GM12875 (cell line): ENCODE results near the gene ADPGK.

Experiments
- H3K4me3 ChIP-seq: one replicate; pipeline ENCODE4 v1.5.1; 2011; ENCODE audit warnings: low read depth, low read length, control low read depth
- CTCF ChIP-seq: IDR thresholded peaks from 2 replicates; pipeline ENCODE4 v1.5.1; 2011; ENCODE audit warnings: low read depth, mild to moderate bottlenecking, control low read depth, inconsistent platforms, low read length, moderate library complexity, borderline replicate concordance; ENCODE audit not compliant: insufficient read depth

The ADPGK gene

DNA sequence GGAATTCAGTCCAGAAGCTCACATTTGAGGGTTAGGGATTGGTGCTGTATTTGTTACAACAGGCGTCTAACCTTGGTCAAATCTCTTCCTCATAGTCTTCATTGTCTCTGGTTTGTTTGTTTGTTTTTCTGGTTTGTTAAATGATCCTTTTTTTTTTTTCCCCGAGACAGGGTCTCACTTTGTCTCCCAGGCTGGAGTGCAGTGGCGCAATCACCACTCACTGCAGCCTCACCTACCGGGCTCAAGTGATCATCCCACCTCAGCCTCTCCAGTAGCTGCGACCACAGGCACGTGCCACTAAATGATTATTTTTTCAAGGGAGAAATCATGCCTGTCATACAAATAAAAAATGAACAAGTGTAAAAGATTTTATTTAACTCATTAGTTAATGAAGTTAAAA lies 14.3 kb upstream of the ADPGK start:
- no peak overlapping the region for H3K4me3 ChIP-seq
- TF ChIP-seq CTCF: no peak

GRCh38 chr15:72797338-72797689 lies 13.8 kb upstream of the ADPGK start:
- no peak for TF ChIP-seq CTCF
- no peak overlapping the region for H3K4me3 ChIP-seq

GRCh38 chr15:72796515-72797337 lies 13.2 kb upstream of the ADPGK start:
- peak; percentile 76 for TF ChIP-seq CTCF
- peak overlapping the region; percentile 35 for H3K4me3 ChIP-seq

DNA sequence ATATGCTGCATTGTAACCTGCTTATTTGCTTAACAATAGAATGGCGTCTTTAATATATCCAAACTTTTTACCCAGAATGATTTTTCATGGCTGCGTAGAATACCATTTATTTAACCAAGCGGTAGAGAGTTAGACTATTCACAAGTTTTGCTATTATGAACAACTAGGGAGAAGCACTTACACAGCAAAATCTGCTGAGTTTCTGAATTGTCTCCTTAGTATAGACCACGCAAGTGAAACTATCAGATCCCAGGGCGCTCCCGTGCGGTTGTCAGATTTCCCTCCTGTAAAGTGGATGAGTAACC lies 12.6 kb upstream of the ADPGK start:
- no peak for TF ChIP-seq CTCF
- H3K4me3 ChIP-seq: no peak overlapping the region

DNA sequence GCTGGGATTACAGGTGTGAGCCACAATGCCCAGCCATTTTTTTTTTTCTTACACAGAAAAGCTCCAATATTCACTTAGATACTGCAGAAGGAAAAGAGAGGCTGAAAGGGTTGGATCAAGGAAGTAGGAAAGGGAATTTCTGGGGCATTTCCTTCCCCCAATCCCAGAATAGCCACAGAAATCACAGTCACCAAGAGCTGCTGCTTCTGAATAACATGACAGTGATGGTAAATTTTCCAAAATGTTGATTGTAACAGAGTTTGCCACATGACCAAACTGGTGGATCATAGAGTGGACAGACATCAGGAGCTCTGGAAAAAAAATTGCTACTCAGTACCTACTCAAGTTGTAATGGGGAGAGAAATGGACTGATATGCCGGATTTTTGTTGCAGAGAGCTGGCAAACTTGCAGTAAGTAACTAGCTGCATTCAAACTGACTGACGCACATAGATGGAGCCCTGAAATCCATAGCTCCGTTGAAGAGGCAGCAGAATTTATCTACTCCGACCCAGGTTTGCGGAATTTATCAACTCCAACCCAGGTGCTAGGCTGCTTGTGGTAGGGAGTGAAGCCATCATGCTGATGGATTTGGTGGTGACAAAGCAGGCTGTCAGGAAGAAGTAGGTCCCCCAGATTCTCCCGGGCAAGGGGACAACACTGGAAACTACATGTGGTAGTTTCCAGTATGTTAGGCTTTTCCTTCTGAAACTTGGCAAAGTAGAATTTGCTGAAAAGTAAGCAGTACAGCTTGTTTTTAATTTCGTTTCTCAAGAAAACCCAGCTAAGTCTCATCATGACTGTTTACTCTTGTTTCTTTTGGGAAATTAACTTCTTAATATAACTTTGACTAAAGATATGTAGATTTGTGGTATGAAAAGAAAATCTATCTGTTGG lies 10.5 kb upstream of the ADPGK start:
- no peak overlapping the region for H3K4me3 ChIP-seq
- no peak for TF ChIP-seq CTCF

- H3K4me3 ChIP-seq: no peak overlapping the region
- no peak for TF ChIP-seq CTCF
Observed at GRCh38 chr15:72792431-72792830, 8.9 kb upstream of the ADPGK start.

DNA sequence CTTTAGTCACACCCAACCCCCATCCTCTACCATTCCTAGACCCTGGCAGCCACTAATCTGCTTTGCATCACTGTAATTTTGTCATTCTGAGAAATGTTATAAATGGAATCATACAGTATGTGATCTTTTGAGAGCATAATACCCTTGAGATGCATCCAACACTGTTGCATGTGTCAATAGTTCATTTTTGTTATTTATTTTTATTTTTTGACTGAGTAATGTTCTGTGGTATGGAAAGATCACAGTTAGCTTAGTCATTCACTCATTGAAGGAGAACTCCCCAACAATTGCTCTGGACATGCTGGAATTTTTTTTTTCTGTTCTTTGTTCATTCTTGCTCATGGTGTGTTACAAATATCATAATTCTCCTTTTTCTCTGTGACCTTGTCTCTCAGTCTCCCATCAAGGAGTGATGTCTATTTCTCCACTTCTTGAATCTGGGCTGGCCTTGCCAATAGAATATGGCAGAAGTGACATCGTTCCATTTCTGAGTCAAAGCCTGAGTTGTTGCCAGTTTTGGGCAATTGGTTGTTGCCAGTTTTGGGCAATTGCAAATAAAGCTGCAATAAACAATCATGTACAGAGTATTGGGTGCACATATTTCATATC lies 6.8 kb upstream of the ADPGK start:
- no peak for TF ChIP-seq CTCF
- no peak overlapping the region for H3K4me3 ChIP-seq
